ENCODE data around the gene MYO9B. TPM values are rescaled to one million over a fixed set of nuclear protein-coding genes. Genes with fewer than 3 reads are reported as not detected.
"Not testable (repeated sequence)": the region's sequence is repeated elsewhere in the genome, so short reads cannot be mapped to it uniquely, and the experiment has no call there.

Gene MYO9B
- total RNA-seq, 1 experiment from 2014 or later, result 103 TPM

DNA sequence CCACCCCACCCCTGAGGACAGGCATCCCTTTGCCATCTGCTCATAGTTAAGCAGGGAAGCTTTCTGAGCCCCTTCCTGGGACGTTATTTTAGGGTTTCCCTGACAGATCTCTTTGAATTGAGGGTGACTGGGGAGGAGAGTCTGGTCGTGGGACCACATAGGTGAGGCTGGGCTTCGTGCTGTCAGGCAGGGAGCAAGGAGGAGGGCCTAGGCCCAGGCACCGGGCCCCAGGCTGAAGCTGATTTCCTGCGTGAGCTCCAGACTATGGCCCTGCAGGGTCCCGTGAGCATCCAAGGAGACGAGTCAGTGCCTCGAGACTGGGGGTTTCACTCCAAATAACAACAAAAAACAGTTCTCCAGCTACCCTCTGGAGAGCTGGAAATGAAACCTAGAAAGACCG lies 60.4 kb downstream of the MYO9B start:
- H3K27ac ChIP-seq, result peak overlapping the region; percentile 93
- ChIA-PET POLR2A (ENCODE audit: unreplicated experiment) (interaction anchor here (0.7 kb wide), 1 partner anchor 532 kb away, joined by 3 read pairs; no protein-coding TSS in a partner anchor), CTCF (interaction anchor here (0.5 kb wide), 1 partner anchor 723 kb away, joined by 3 read pairs; no protein-coding TSS in a partner anchor)
- intact Hi-C loops (cut with micrococcal nuclease; ENCODE audit: unreplicated experiment), result loop anchor here (5.0 kb wide), 1 partner anchor 39 kb away; no protein-coding TSS in a partner anchor
- H2AFZ ChIP-seq, result no peak overlapping the region
- no peaks in the 10 kb centered on the region for H3K9me2 ChIP-seq (ENCODE audit: insufficient read depth)
- H3K36me3 ChIP-seq (ENCODE audit: low read depth), result no peaks in the 10 kb centered on the region
- H3K4me2 ChIP-seq, result peak overlapping the region; percentile 94
- no peak for DNase-seq
- H3F3A ChIP-seq (ENCODE audit: insufficient read depth, low read depth), result peaks cover 39% of the 10 kb centered on the region
- no peaks in the 10 kb centered on the region for H3K9me3 ChIP-seq (ENCODE audit: insufficient read depth, low read depth)
- no peak for TF ChIP-seq EZH2 (IDR thresholded peaks at IDR 0.05; ENCODE audit: low read depth)
- TF ChIP-seq, protein P1, sequence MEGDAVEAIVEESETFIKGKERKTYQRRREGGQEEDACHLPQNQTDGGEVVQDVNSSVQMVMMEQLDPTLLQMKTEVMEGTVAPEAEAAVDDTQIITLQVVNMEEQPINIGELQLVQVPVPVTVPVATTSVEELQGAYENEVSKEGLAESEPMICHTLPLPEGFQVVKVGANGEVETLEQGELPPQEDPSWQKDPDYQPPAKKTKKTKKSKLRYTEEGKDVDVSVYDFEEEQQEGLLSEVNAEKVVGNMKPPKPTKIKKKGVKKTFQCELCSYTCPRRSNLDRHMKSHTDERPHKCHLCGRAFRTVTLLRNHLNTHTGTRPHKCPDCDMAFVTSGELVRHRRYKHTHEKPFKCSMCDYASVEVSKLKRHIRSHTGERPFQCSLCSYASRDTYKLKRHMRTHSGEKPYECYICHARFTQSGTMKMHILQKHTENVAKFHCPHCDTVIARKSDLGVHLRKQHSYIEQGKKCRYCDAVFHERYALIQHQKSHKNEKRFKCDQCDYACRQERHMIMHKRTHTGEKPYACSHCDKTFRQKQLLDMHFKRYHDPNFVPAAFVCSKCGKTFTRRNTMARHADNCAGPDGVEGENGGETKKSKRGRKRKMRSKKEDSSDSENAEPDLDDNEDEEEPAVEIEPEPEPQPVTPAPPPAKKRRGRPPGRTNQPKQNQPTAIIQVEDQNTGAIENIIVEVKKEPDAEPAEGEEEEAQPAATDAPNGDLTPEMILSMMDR (conservative IDR thresholded peaks at IDR 0.05), result no peak
- no peaks in the 10 kb centered on the region for H4K20me1 ChIP-seq (ENCODE audit: insufficient read depth)
- H3K4me3 ChIP-seq, result peak overlapping the region; percentile 54; the same call in 1 of the 2 replicates
- H3K79me2 ChIP-seq (ENCODE audit: low read depth), result peaks cover 40% of the 10 kb centered on the region
- H3K4me1 ChIP-seq (replicated peaks; ENCODE audit: insufficient read depth), result peaks cover 38% of the 10 kb centered on the region
- H3K27me3 ChIP-seq (ENCODE audit: insufficient read depth, low read depth), result no peaks in the 10 kb centered on the region
- BruUV-seq (replicated peaks), result TSS peak; percentile 70

DNA sequence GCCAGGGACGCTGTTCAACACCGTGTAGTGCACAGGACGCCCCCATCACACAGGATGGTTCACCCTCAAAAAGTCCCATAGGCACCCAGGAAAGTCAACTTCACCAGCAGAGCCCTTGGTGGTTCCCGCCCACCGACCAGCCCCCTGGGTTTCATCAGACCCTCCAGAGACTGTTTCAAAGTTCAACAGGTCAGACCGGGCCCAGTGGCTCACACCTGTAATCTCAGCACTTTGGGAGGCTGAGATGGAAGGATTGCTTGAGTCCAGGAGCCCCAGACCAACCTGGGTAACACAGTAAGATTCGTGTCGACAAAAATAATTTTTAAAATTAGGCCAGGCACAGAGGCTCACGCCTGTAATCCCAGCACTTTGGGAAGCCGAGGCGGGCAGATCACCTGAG lies 61.0 kb downstream of the MYO9B start:
- Histone ChIP-seq H3K27me3 (ENCODE audit: insufficient read depth, low read depth) (no peaks in the 10 kb centered on the region), H3K79me2 (ENCODE audit: low read depth) (peaks cover 46% of the 10 kb centered on the region), H3K4me2 (peak overlapping the region; percentile 94), H3K9me2 (ENCODE audit: insufficient read depth) (no peaks in the 10 kb centered on the region), H3F3A (ENCODE audit: insufficient read depth, low read depth) (peaks cover 36% of the 10 kb centered on the region), H2AFZ (no peak overlapping the region), H3K9me3 (ENCODE audit: insufficient read depth, low read depth) (no peaks in the 10 kb centered on the region), H3K36me3 (ENCODE audit: low read depth) (no peaks in the 10 kb centered on the region), H3K27ac (peak overlapping the region; percentile 93), H3K4me3 (no peak overlapping the region), H4K20me1 (ENCODE audit: insufficient read depth) (no peaks in the 10 kb centered on the region), H3K4me1 (replicated peaks; ENCODE audit: insufficient read depth) (peaks cover 32% of the 10 kb centered on the region)
- ChIA-PET CTCF (no interaction called here), POLR2A (ENCODE audit: unreplicated experiment) (interaction anchor here (0.7 kb wide), 1 partner anchor 533 kb away, joined by 3 read pairs; no protein-coding TSS in a partner anchor)
- intact Hi-C loops (cut with micrococcal nuclease; ENCODE audit: unreplicated experiment), result loop anchor here (5.0 kb wide), 1 partner anchor 39 kb away; no protein-coding TSS in a partner anchor
- TF ChIP-seq, protein P1 (conservative IDR thresholded peaks at IDR 0.05), result no peak
- no peak for TF ChIP-seq EZH2 (IDR thresholded peaks at IDR 0.05; ENCODE audit: low read depth)
- DNase-seq, result no peak
- BruUV-seq (replicated peaks), result no TSS peak

DNA sequence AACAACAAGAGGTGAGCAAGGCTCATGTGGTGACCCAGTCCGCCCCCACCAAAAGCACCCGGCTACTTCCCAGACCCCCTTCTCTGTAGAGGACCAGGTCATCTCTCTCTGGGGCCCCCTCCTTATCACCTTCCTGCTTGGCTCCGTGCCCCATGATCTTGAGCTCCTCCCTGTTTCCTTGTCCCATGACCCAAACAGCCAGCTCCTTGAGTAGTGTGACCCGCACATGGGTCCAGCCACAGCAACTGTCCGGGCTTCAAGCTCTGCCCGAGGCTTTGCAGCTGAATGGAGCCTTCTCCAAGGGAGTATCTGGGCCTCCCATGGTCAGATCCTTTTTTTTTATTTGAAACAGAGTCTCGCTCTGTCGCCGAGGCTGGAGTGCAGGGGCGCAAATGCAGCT lies 61.8 kb downstream of the MYO9B start:
- Histone ChIP-seq H3K9me2 (ENCODE audit: insufficient read depth) (no peaks in the 10 kb centered on the region), H3K4me2 (no peak overlapping the region), H2AFZ (no peak overlapping the region), H3K79me2 (ENCODE audit: low read depth) (peaks cover 48% of the 10 kb centered on the region), H3F3A (ENCODE audit: insufficient read depth, low read depth) (peaks cover 37% of the 10 kb centered on the region), H3K4me1 (replicated peaks; ENCODE audit: insufficient read depth) (peaks cover 29% of the 10 kb centered on the region), H3K4me3 (no peak overlapping the region), H4K20me1 (ENCODE audit: insufficient read depth) (no peaks in the 10 kb centered on the region), H3K9me3 (ENCODE audit: insufficient read depth, low read depth) (no peaks in the 10 kb centered on the region), H3K36me3 (ENCODE audit: low read depth) (no peaks in the 10 kb centered on the region), H3K27ac (no peak overlapping the region), H3K27me3 (ENCODE audit: insufficient read depth, low read depth) (no peaks in the 10 kb centered on the region)
- CTCF ChIA-PET, result interaction anchor here (0.5 kb wide), 1 partner anchor 44 kb away, joined by 3 read pairs; no protein-coding TSS in a partner anchor
- POLR2A ChIA-PET (ENCODE audit: unreplicated experiment), result no interaction called here
- no TSS peak for BruUV-seq (replicated peaks)
- intact Hi-C loops (cut with micrococcal nuclease; ENCODE audit: unreplicated experiment), result loop anchor here (5.0 kb wide), 1 partner anchor 40 kb away; no protein-coding TSS in a partner anchor
- no peak for DNase-seq
- TF ChIP-seq, protein P1 (conservative IDR thresholded peaks at IDR 0.05), result no peak
- TF ChIP-seq EZH2 (IDR thresholded peaks at IDR 0.05; ENCODE audit: low read depth), result no peak

DNA sequence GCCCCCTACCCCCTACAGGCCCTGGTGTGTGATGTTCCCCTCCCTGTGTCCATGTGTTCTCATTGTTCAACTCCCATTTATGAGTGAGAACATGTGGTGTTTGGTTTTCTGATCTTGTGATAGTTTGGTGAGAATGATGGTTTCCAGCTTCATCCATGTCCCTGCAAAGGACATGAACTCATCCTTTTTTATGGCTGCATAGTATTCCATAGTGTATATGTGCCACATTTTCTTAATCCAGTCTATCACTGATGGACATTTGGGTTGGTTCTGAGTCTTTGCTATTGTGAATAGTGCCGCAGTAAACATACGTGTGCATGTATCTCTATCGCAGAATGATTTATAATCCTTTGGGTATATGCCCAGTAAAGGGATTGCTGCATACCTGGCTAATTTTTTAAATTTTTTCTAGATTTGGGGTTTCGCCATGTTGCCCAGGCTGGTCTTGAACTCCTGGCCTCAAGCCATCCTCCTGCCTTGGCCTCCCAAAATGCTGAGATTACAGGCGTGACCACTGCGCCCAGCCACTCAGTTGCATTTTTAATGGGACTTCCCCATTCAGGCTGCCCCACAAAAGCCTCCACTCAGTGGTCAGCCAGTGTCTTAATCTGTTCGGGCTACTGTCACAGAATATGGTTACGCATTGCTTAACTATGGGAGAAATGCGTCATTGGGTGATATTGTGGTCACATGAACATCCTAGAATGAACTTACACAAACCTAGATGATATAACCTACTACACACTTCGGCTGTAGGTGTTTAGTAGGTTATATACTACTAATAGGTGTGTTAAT lies 62.7 kb downstream of the MYO9B start:
- intact Hi-C loops (cut with micrococcal nuclease; ENCODE audit: unreplicated experiment), result loop anchor here (5.0 kb wide), 1 partner anchor 41 kb away; no protein-coding TSS in a partner anchor
- CTCF ChIA-PET; H3K4me2 ChIP-seq; H3K27ac ChIP-seq; H3K36me3 ChIP-seq (ENCODE audit: low read depth); H2AFZ ChIP-seq; POLR2A ChIA-PET (ENCODE audit: unreplicated experiment); H3K27me3 ChIP-seq (ENCODE audit: insufficient read depth, low read depth); DNase-seq; H4K20me1 ChIP-seq (ENCODE audit: insufficient read depth); H3K4me3 ChIP-seq; H3K9me3 ChIP-seq (ENCODE audit: insufficient read depth, low read depth); BruUV-seq (replicated peaks); H3K9me2 ChIP-seq (ENCODE audit: insufficient read depth): not testable (repeated sequence)
- Histone ChIP-seq H3K4me1 (replicated peaks; ENCODE audit: insufficient read depth) (peaks cover 29% of the 10 kb centered on the region), H3F3A (ENCODE audit: insufficient read depth, low read depth) (peaks cover 35% of the 10 kb centered on the region), H3K79me2 (ENCODE audit: low read depth) (peaks cover 48% of the 10 kb centered on the region)

Data from PC-9 (cell line).